HEK293 (cell line): Measurements from ENCODE around the gene SSBP3.

Source experiments
- CTCF ChIA-PET: fragments of 350-600 bp; formaldehyde crosslinking; extraction: SDS; loops from one replicate; lab custom pipeline; 2021; ENCODE audit warnings: antibody characterized with exemption; lab: Yijun Ruan, JAX
- POLR2A ChIA-PET: fragments of 300-600 bp; formaldehyde crosslinking; extraction: SDS; loops from one replicate; lab custom pipeline; 2020; ENCODE audit warnings: antibody characterized with exemption, inconsistent platforms; lab: Yijun Ruan, JAX
- H3K27ac ChIP-seq: fragments of 200-500 bp; sonication (Bioruptor generic); 2 replicates; pipeline ENCODE4 v1.5.1; 2014; ENCODE audit warnings: low read depth, low read length, control low read depth, inconsistent platforms; ENCODE audit errors: extremely low read depth
- H3K36me3 ChIP-seq, 2 experiments: fragments of 200-500 bp in 1 of 2; sonication (Bioruptor generic) in 1 of 2; 1 replicate in 1 of 2; 2 replicates in 1 of 2; pipeline ENCODE4 v1.5.1; 2014 to 2017; ENCODE audit warnings: inconsistent platforms in 2 of 2, low read length in 2 of 2; ENCODE audit not compliant: control insufficient read depth in 2 of 2, insufficient read depth in 1 of 2
- H3K4me1 ChIP-seq: fragments of 200-500 bp; sonication (Bioruptor generic); 2 replicates; pipeline ENCODE4 v1.5.1; 2014; ENCODE audit warnings: mild to moderate bottlenecking, low read length, inconsistent platforms; ENCODE audit not compliant: control insufficient read depth, insufficient read depth
- H3K4me3 ChIP-seq: 2 replicates; pipeline ENCODE4 v1.5.1; 2011; ENCODE audit warnings: low read depth, mild to moderate bottlenecking, control low read depth, low read length, moderate library complexity
- H3K9me3 ChIP-seq: fragments of 200-500 bp; sonication (Bioruptor generic); 2 replicates; pipeline ENCODE4 v1.5.1; 2014; ENCODE audit warnings: low read depth, low read length, inconsistent platforms; ENCODE audit not compliant: control insufficient read depth, insufficient read depth
- EGR2 ChIP-seq: fragments of 450-650 bp; formaldehyde crosslinking; IDR thresholded peaks from 2 replicates; pipeline ENCODE4 v1.5.1; 2016; ENCODE audit warnings: low read depth, missing biosample characterization, missing genetic modification characterization
- GFI1B ChIP-seq: fragments of 450-650 bp; formaldehyde crosslinking; IDR thresholded peaks from 2 replicates; pipeline ENCODE4 v1.5.1; 2016; ENCODE audit warnings: missing biosample characterization, missing genetic modification characterization
- INSM2 ChIP-seq: fragments of 450-650 bp; formaldehyde crosslinking; IDR thresholded peaks from 2 replicates; pipeline ENCODE4 v1.5.1; 2016; ENCODE audit warnings: missing biosample characterization, missing genetic modification characterization
- ZBTB10 ChIP-seq: fragments of 450-650 bp; formaldehyde crosslinking; IDR thresholded peaks from 2 replicates; pipeline ENCODE4 v1.5.1; 2016; ENCODE audit warnings: missing biosample characterization, missing genetic modification characterization
- ZBTB48 ChIP-seq: fragments of 450-650 bp; formaldehyde crosslinking; IDR thresholded peaks from 2 replicates; pipeline ENCODE4 v1.5.1; 2016; ENCODE audit warnings: missing biosample characterization, missing genetic modification characterization
- ZBTB8A ChIP-seq: fragments of 450-650 bp; formaldehyde crosslinking; IDR thresholded peaks from 2 replicates; pipeline ENCODE4 v1.5.1; 2016; ENCODE audit warnings: missing biosample characterization, missing genetic modification characterization
- ZIC2 ChIP-seq: fragments of 450-650 bp; formaldehyde crosslinking; IDR thresholded peaks from 2 replicates; pipeline ENCODE4 v1.5.1; 2016; ENCODE audit warnings: missing biosample characterization, missing genetic modification characterization
- ZNF132 ChIP-seq: fragments of 450-650 bp; formaldehyde crosslinking; IDR thresholded peaks from 2 replicates; pipeline ENCODE4 v1.5.1; 2017; ENCODE audit warnings: missing biosample characterization, missing genetic modification characterization, borderline replicate concordance
- ZNF2 ChIP-seq: fragments of 450-650 bp; formaldehyde crosslinking; IDR thresholded peaks from 2 replicates; pipeline ENCODE4 v1.5.1; 2016; ENCODE audit warnings: missing biosample characterization, missing genetic modification characterization
- ZNF202 ChIP-seq: fragments of 450-650 bp; formaldehyde crosslinking; IDR thresholded peaks from 2 replicates; pipeline ENCODE4 v1.5.1; 2016; ENCODE audit warnings: missing biosample characterization, missing genetic modification characterization, borderline replicate concordance
- ZNF223 ChIP-seq: fragments of 450-650 bp; formaldehyde crosslinking; IDR thresholded peaks from 2 replicates; pipeline ENCODE4 v1.5.1; 2016; ENCODE audit warnings: missing biosample characterization, missing genetic modification characterization
- ZNF610 ChIP-seq: fragments of 450-650 bp; formaldehyde crosslinking; IDR thresholded peaks from 2 replicates; pipeline ENCODE4 v1.5.1; 2016; ENCODE audit warnings: missing biosample characterization, missing genetic modification characterization, borderline replicate concordance
- TF ChIP-seq, protein P1 (sequence below): fragments of 450-650 bp; formaldehyde crosslinking; conservative IDR thresholded peaks from 2 replicates; pipeline ENCODE4 v1.5.1; 2016; ENCODE audit warnings: low read depth, missing biosample characterization, missing genetic modification characterization

Gene SSBP3

DNA sequence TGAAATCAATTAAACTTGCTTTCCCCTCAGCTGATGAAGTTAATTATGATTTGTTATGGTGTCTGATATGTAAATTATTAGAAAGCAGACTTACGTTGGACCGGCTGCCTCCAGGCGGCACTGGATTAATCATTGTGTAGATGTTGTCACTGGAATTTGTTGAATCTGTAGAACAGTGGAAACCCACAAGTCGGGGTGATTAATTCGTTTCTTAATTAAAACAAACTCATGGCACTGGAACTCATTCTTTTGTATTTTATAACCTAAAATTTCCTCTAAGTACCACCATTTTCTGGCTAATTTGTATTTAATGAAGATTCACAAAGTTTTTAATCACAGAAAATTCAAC, 167.2 kb downstream of the SSBP3 start (continued):
- TF ChIP-seq INSM2 (tag by site-specific recombination) (no peak), ZNF132 (tag by site-specific recombination) (no peak), GFI1B (tag by site-specific recombination) (no peak), ZBTB48 (tag by site-specific recombination) (no peak), ZIC2 (no peak)

- Histone ChIP-seq H3K4me1 (no peaks in the 10 kb centered on the region), H3K9me3 (no peaks in the 10 kb centered on the region), H3K36me3 (peaks cover 0 to 56% of the 10 kb centered on the region in 2 experiments; a peak in 2 of 3 replicates), H3K4me3 (no peak overlapping the region), H3K27ac (no peak overlapping the region)
- ChIA-PET CTCF (interaction anchor here (0.7 kb wide), 1 partner anchor 15 kb away, joined by 4 read pairs; no protein-coding TSS in a partner anchor), POLR2A (no interaction called here)
- TF ChIP-seq EGR2 (tag by site-specific recombination) = 0 out of 2 replicates have a peak, but pooled peaks have one; percentile 6
- peak; percentile 49 for TF ChIP-seq ZIC2
- TF ChIP-seq, protein P1, sequence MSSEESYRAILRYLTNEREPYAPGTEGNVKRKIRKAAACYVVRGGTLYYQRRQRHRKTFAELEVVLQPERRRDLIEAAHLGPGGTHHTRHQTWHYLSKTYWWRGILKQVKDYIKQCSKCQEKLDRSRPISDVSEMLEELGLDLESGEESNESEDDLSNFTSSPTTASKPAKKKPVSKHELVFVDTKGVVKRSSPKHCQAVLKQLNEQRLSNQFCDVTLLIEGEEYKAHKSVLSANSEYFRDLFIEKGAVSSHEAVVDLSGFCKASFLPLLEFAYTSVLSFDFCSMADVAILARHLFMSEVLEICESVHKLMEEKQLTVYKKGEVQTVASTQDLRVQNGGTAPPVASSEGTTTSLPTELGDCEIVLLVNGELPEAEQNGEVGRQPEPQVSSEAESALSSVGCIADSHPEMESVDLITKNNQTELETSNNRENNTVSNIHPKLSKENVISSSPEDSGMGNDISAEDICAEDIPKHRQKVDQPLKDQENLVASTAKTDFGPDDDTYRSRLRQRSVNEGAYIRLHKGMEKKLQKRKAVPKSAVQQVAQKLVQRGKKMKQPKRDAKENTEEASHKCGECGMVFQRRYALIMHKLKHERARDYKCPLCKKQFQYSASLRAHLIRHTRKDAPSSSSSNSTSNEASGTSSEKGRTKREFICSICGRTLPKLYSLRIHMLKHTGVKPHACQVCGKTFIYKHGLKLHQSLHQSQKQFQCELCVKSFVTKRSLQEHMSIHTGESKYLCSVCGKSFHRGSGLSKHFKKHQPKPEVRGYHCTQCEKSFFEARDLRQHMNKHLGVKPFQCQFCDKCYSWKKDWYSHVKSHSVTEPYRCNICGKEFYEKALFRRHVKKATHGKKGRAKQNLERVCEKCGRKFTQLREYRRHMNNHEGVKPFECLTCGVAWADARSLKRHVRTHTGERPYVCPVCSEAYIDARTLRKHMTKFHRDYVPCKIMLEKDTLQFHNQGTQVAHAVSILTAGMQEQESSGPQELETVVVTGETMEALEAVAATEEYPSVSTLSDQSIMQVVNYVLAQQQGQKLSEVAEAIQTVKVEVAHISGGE (tag by site-specific recombination) = no peak
Measured at GRCh38 chr1:54238353-54239034, 167.7 kb downstream of the SSBP3 start.

DNA sequence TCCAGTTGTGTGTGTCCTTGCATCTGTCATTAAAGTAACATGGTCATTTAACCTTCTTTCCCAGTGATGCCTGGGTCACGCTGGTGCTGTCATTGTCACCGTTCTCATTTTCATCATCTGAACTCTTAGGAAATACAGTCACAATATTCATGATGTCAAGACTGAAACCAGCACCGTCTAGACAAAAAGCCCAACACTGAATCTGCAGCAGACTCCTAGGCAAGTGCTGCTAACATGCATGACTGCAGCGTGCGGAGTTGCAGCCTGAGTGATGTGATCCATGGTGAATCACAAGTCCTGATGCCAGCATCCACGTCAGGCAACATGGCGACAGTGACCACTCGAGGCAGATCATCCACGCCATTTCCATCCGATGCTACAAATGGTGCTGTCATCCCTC, 168.6 kb downstream of the SSBP3 start:
- TF ChIP-seq ZNF610 (tag by site-specific recombination) = no peak
- no peak for TF ChIP-seq ZBTB8A (tag by site-specific recombination)
- TF ChIP-seq ZBTB10 (tag by site-specific recombination) = no peak
- no peak for TF ChIP-seq ZNF223 (tag by site-specific recombination)
- TF ChIP-seq ZNF2 (tag by site-specific recombination) = no peak
- TF ChIP-seq ZNF202 (tag by site-specific recombination) = no peak
- H3K27ac ChIP-seq = no peak overlapping the region
- H3K36me3 ChIP-seq = peaks cover 0 to 48% of the 10 kb centered on the region in 2 experiments; a peak in 2 of 3 replicates
- no peaks in the 10 kb centered on the region for H3K9me3 ChIP-seq
- ChIA-PET CTCF (no interaction called here), POLR2A (no interaction called here)
- no peak overlapping the region for H3K4me3 ChIP-seq
- no peaks in the 10 kb centered on the region for H3K4me1 ChIP-seq
